Right lobe of liver (tissue), 6 donors: ENCODE measurements around the gene HLA-DMA. TPM values are rescaled to one million over a fixed set of nuclear protein-coding genes. Genes with fewer than 3 reads are reported as not detected.

Experiments
- ATAC-seq, 4 donors: fragments of 200-7000 bp; cut with Tn5 transposase; one replicate each; pipeline ENCODE4 v1.9.1; 2020; ENCODE audit warnings: mild to moderate bottlenecking in 4 of 4, moderate library complexity in 4 of 4
- DNase-seq, 3 donors: peaks; one replicate each; pipeline ENCODE4 v3.0.0-alpha.2; 2020
- H3K27ac ChIP-seq, 3 donors: fragments of 200-600 bp; one replicate each; pipeline ENCODE4 v1.8.0; 2022
- H3K27me3 ChIP-seq, 2 donors: fragments of 200-600 bp; one replicate each; pipeline ENCODE4 v1.8.0; 2022
- H3K36me3 ChIP-seq, 4 donors: fragments of 200-600 bp; sonication (generic) in 1 of 4; one replicate each; pipeline versions ENCODE4 v1.5.1 to v1.8.0; 2017 to 2022; ENCODE audit warnings: control low read depth in 1 of 4
- H3K4me1 ChIP-seq, 4 donors: fragments of 200-600 bp; sonication (generic) in 1 of 4; one replicate each; pipeline versions ENCODE4 v1.5.1 to v1.8.0; 2017 to 2022; ENCODE audit warnings: control low read depth in 1 of 4
- H3K4me3 ChIP-seq, 3 donors: fragments of 200-600 bp; one replicate each; pipeline ENCODE4 v1.8.0; 2022
- H3K9me3 ChIP-seq, 4 donors: fragments of 200-600 bp; sonication (generic) in 1 of 4; one replicate each; pipeline versions ENCODE4 v1.5.1 to v1.8.0; 2017 to 2022; ENCODE audit warnings: control low read depth in 1 of 4
- CTCF ChIP-seq, 4 donors: fragments of 200-600 bp in 3 of 4; fragments of 450-650 bp in 1 of 4; IDR thresholded peaks; one replicate each; pipeline versions ENCODE4 v1.5.1 to v1.8.0; 2016 to 2022; ENCODE audit warnings: antibody characterized with exemption in 4 of 4, mild to moderate bottlenecking in 2 of 4
- POLR2A ChIP-seq: fragments of 450-650 bp; IDR thresholded peaks from one replicate; pipeline ENCODE4 v1.6.1; 2017; ENCODE audit warnings: antibody characterized with exemption, mild to moderate bottlenecking
- WGBS: methylation state at CpG from one replicate; pipeline ENCODE4 v1.1.6; 2018; ENCODE audit warnings: low coverage, low lambda C conversion rate; ENCODE audit not compliant: insufficient coverage; ENCODE audit errors: missing lambda C conversion rate; 5-methylcytosine and 5-hydroxymethylcytosine counted together
- intact Hi-C, 2 donors: fragments of 100-400 bp; cut with DNase I; formaldehyde crosslinking; loops; one replicate each; pipeline versions ENCODE4 v1.11.2 to v1.14.1; 2022
- total RNA-seq, 6 experiments: library from RNA; depleted of rRNA in 2 of 6; stranded (reverse); fragments of >200 nt in 2 of 6; fragmentation: NEBNext Ultra II Directional in 3 of 6; extraction: Animal tissue kit (Norgen Biotek cat#: 25700) in 3 of 6; gene quantifications; one replicate each; pipeline versions ENCODE4 v1.1.0 to v1.2.4, GENCODE V29; 2016 to 2023
- donor health status: DM: no; HTN: yes; CAD: no.
- donor health status: DM: no; HTN: no; CAD: no.
- donor health status: DM: no; HTN: no; CAD: no.
- donor health status: DM: no; HTN: yes; CAD: no.
- donor health status: DM: no; HTN: yes; CAD: no.

HLA-DMA gene
- total RNA-seq, 6 experiments from 2014 or later = 6.9 to 26.2 (median 10.7) TPM

GRCh38 chr6:32970413-32971241 lies 17.7 kb upstream of the HLA-DMA start:
- DNase-seq (peak; percentile 93 to 95 (median 94)), ATAC-seq (peak; percentile 31 to 58 (median 46))
- Histone ChIP-seq H3K4me3 (peak overlapping the region; percentile 71 to 85 (median 81)), H3K27me3 (no peaks in the 10 kb centered on the region), H3K27ac (peak overlapping the region; percentile 100), H3K9me3 (no peaks in the 10 kb centered on the region), H3K36me3 (peaks cover 0 to 19% (median 15%) of the 10 kb centered on the region in 4 donors), H3K4me1 (peaks cover 0 to 24% (median 10%) of the 10 kb centered on the region in 4 donors)
- intact Hi-C loops = no loop called here
- TF ChIP-seq POLR2A = no peak
- TF ChIP-seq CTCF (IDR thresholded peaks at IDR 0.05) = no peak
- WGBS = 1% methylated on average over 36 of the region's 43 CpGs

- intact Hi-C loops = no loop called here
- TF ChIP-seq CTCF (IDR thresholded peaks at IDR 0.05) = peak; percentile 13 to 45 (median 20)
- TF ChIP-seq POLR2A = peak; percentile 76
- WGBS = 2% methylated on average over 15 of the region's 19 CpGs
Measured at GRCh38 chr6:32969685-32970412, 17.0 kb upstream of the HLA-DMA start.

GRCh38 chr6:32968867-32969684 lies 16.2 kb upstream of the HLA-DMA start:
- intact Hi-C loops = no loop called here
- peak; percentile 60 to 79 (median 74) for DNase-seq
- H3K27ac ChIP-seq = peak overlapping the region; percentile 100
- peaks cover 0 to 8% (median 5%) of the 10 kb centered on the region in 4 donors for H3K36me3 ChIP-seq
- ATAC-seq = peak; percentile 29 to 42 (median 39)
- H3K4me1 ChIP-seq = peaks cover 0 to 17% (median 8%) of the 10 kb centered on the region in 4 donors
- TF ChIP-seq CTCF (IDR thresholded peaks at IDR 0.05) (no peak), POLR2A (no peak)
- H3K27me3 ChIP-seq = no peaks in the 10 kb centered on the region
- 0% methylated on average over 5 of the region's 40 CpGs for WGBS
- peak overlapping the region; percentile 71 to 85 (median 81) for H3K4me3 ChIP-seq
- no peaks in the 10 kb centered on the region for H3K9me3 ChIP-seq

More at GRCh38 chr6:32969685-32970412, 17.0 kb upstream of the HLA-DMA start:
- H3K36me3 ChIP-seq = peaks cover 0 to 14% (median 11%) of the 10 kb centered on the region in 4 donors
- H3K9me3 ChIP-seq = no peaks in the 10 kb centered on the region
- DNase-seq (peak; percentile 76 to 87 (median 85)), ATAC-seq (peak; percentile 3 to 22 (median 14))
- H3K27ac ChIP-seq = peak overlapping the region; percentile 100
- H3K27me3 ChIP-seq = no peaks in the 10 kb centered on the region
- peaks cover 0 to 19% (median 9%) of the 10 kb centered on the region in 4 donors for H3K4me1 ChIP-seq
- H3K4me3 ChIP-seq = peak overlapping the region; percentile 71 to 85 (median 81)
